ENCODE data around the gene TRIM33. TPM values are rescaled to one million over a fixed set of nuclear protein-coding genes. Genes with fewer than 3 reads are reported as not detected.
"Not testable (repeated sequence)": the region's sequence is repeated elsewhere in the genome, so short reads cannot be mapped to it uniquely, and the experiment has no call there.

TRIM33 gene
- polyA plus RNA-seq, 1 of the 3 experiments (the other 2 are of a cell fraction): 6.3 TPM

DNA sequence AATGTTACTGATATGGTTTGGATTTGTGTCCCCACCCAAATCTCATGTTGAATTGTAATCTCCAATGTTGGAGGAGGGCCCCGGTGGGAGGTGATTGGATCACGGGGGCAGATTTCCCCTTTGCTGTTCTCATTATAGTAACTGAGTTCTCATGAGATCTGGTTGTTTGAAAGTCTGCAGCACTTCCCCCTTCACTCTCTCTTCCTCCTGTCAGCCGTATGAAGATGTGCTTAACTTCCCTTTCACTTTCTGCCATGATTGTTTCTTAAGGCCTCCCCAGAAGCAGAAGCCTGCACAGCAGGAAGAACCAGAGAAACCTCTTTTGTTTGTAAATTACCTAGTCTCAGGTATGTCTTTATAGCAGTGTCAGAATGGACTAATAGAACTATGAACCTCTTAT, 28.4 kb downstream of the TRIM33 start:
- POLR2A ChIA-PET: no interaction called here
- 85% methylated on average over 3 of the region's 3 CpGs for WGBS (ENCODE audit: low lambda C conversion rate)
- no peak overlapping the region for H2AFZ ChIP-seq (ENCODE audit: low read depth)
- no peak overlapping the region for H3K4me3 ChIP-seq (ENCODE audit: low read depth in 2 of 2, low read length in 1 of 2)
- H3F3A ChIP-seq (replicated peaks; ENCODE audit: insufficient read depth): peaks cover 5% of the 10 kb centered on the region
- DNase-seq: no peak
- no peak overlapping the region for H3K9ac ChIP-seq
- H3K4me2 ChIP-seq: no peak overlapping the region
- H3K9me3 ChIP-seq: no peaks in the 10 kb centered on the region
- no peaks in the 10 kb centered on the region for H3K9me2 ChIP-seq
- H3K4me1 ChIP-seq (ENCODE audit: control insufficient read depth in 1 of 2, insufficient read depth in 2 of 2, low read depth in 1 of 2, low read length in 1 of 2): no peaks in the 10 kb centered on the region
- peaks cover 30% of the 10 kb centered on the region for H4K20me1 ChIP-seq (ENCODE audit: insufficient read depth)
- no peak overlapping the region for H3K27ac ChIP-seq (ENCODE audit: low read depth in 2 of 2, low read length in 1 of 2)
- H3K36me3 ChIP-seq (replicated peaks in 1 of 2; ENCODE audit: control insufficient read depth in 1 of 2, insufficient read depth in 2 of 2, low read length in 1 of 2): no peaks in the 10 kb centered on the region
- peaks cover 97% of the 10 kb centered on the region for H3K79me2 ChIP-seq (ENCODE audit: insufficient read depth)
- CTCF ChIA-PET: no interaction called here
- no peaks in the 10 kb centered on the region for H3K27me3 ChIP-seq (ENCODE audit: insufficient read depth)
- no peak for TF ChIP-seq REST (IDR thresholded peaks at IDR 0.05; ENCODE audit: low read depth, low read length)
- TF ChIP-seq FOSL2 (IDR thresholded peaks at IDR 0.05; ENCODE audit: borderline replicate concordance, low read depth): no peak
- no peak for TF ChIP-seq EP300 (IDR thresholded peaks at IDR 0.05; ENCODE audit: borderline replicate concordance in 1 of 2, low read depth in 1 of 2, low read length in 1 of 2)
- TF ChIP-seq SMC3 (IDR thresholded peaks at IDR 0.05; ENCODE audit: low read depth, low read length): no peak

DNA sequence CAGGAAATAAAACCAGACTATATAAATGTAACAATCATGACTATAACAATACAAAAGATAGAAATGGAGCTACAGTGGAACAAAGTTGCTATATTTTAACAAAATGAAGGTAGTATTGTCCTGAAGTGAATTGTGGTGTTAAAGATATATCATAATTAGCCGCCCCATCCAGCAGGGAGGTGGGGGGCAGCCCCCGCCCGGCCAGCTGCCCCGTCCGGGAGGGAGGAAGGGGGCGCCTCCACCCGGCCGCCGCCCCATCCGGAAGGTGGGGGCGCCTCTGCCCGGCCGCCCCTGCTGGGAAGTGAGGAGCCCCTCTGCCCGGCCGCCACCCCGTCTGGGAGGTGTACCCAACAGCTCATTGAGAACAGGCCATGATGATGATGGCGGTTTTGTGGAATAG, 31.4 kb downstream of the TRIM33 start:
- Histone ChIP-seq H4K20me1 (ENCODE audit: insufficient read depth) (peaks cover 29% of the 10 kb centered on the region; the same call in 1 of the 2 replicates), H3F3A (replicated peaks; ENCODE audit: insufficient read depth) (peaks cover 15% of the 10 kb centered on the region), H3K79me2 (ENCODE audit: insufficient read depth) (peaks cover 97% of the 10 kb centered on the region)
- H3K9ac ChIP-seq; DNase-seq; H3K9me3 ChIP-seq; H3K27me3 ChIP-seq (ENCODE audit: insufficient read depth); H3K36me3 ChIP-seq (replicated peaks in 1 of 2; ENCODE audit: control insufficient read depth in 1 of 2, insufficient read depth in 2 of 2, low read length in 1 of 2); POLR2A ChIA-PET; H3K9me2 ChIP-seq; H3K4me1 ChIP-seq (ENCODE audit: control insufficient read depth in 1 of 2, insufficient read depth in 2 of 2, low read depth in 1 of 2, low read length in 1 of 2); H3K27ac ChIP-seq (ENCODE audit: low read depth in 2 of 2, low read length in 1 of 2); H3K4me2 ChIP-seq; H3K4me3 ChIP-seq (ENCODE audit: low read depth in 2 of 2, low read length in 1 of 2); H2AFZ ChIP-seq (ENCODE audit: low read depth): not testable (repeated sequence)
- CTCF ChIA-PET: interaction anchor here (0.6 kb wide), 2 partner anchors 39 to 59 kb away, joined by 3 read pairs; no protein-coding TSS in a partner anchor
- WGBS (ENCODE audit: low lambda C conversion rate): 96% methylated on average over 7 of the region's 17 CpGs

DNA sequence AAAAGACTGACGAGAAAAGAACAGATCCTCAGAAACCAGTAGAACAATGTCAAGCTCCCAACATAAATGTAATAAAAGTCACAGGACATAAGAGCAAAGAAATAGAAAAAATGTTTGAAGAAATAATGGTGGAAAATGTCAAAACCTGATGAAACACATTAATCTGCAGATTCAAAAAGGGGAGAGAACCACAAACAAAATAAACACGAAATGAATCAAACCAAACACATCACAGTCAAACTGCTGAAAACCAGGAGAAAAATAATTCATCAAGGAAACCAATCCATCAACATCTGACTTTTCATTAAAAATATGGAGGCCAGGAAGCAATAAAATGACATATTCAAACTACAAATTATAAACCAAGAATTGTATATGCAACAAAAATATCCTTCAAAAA, 31.9 kb downstream of the TRIM33 start:
- Histone ChIP-seq H2AFZ (ENCODE audit: low read depth) (no peak overlapping the region), H3K27ac (ENCODE audit: low read depth in 2 of 2, low read length in 1 of 2) (no peak overlapping the region), H4K20me1 (ENCODE audit: insufficient read depth) (peaks cover 24% of the 10 kb centered on the region; the same call in 1 of the 2 replicates), H3F3A (replicated peaks; ENCODE audit: insufficient read depth) (peaks cover 15% of the 10 kb centered on the region), H3K9ac (no peak overlapping the region), H3K36me3 (replicated peaks in 1 of 2; ENCODE audit: control insufficient read depth in 1 of 2, insufficient read depth in 2 of 2, low read length in 1 of 2) (no peaks in the 10 kb centered on the region), H3K9me2 (no peaks in the 10 kb centered on the region), H3K4me1 (ENCODE audit: control insufficient read depth in 1 of 2, insufficient read depth in 2 of 2, low read depth in 1 of 2, low read length in 1 of 2) (no peaks in the 10 kb centered on the region; a peak in 1 of 4 replicates), H3K9me3 (no peaks in the 10 kb centered on the region), H3K4me3 (ENCODE audit: low read depth in 2 of 2, low read length in 1 of 2) (no peak overlapping the region), H3K4me2 (no peak overlapping the region), H3K27me3 (ENCODE audit: insufficient read depth) (no peaks in the 10 kb centered on the region), H3K79me2 (ENCODE audit: insufficient read depth) (peaks cover 97% of the 10 kb centered on the region)
- 94% methylated on average over 2 of the region's 2 CpGs for WGBS (ENCODE audit: low lambda C conversion rate)
- POLR2A ChIA-PET: no interaction called here
- CTCF ChIA-PET: interaction anchor here (0.6 kb wide), 2 partner anchors 39 to 60 kb away, joined by 3 read pairs; no protein-coding TSS in a partner anchor
- DNase-seq: no peak
- TF ChIP-seq USF2 (IDR thresholded peaks at IDR 0.05; ENCODE audit: borderline replicate concordance, low read depth, low read length) (no peak), JUND (IDR thresholded peaks at IDR 0.05) (no peak), SIN3A (IDR thresholded peaks at IDR 0.05; ENCODE audit: borderline replicate concordance, low read depth, low read length) (no peak), TCF12 (IDR thresholded peaks at IDR 0.05) (no peak), GABPA (IDR thresholded peaks at IDR 0.05; ENCODE audit: low read depth) (no peak), NFIC (IDR thresholded peaks at IDR 0.05; ENCODE audit: borderline replicate concordance) (no peak), REST (IDR thresholded peaks at IDR 0.05; ENCODE audit: low read depth, low read length) (no peak), RXRA (IDR thresholded peaks at IDR 0.05; ENCODE audit: borderline replicate concordance, low read depth) (no peak), SMC3 (IDR thresholded peaks at IDR 0.05; ENCODE audit: low read depth, low read length) (no peak)
